ENCODE results near the gene SNTG2.

The SNTG2 gene

GRCh38 chr2:1162768-1163584 is 212.3 kb downstream of the SNTG2 start:
- no peaks in the 10 kb centered on the region for H3K27me3 Mint-ChIP-seq (ENCODE audit: low read depth)
- H3K4me1 Mint-ChIP-seq = peaks cover 7% of the 10 kb centered on the region
- peak overlapping the region; percentile 84 to 93 (median 89) for H3K27ac Mint-ChIP-seq
- peaks cover 5% of the 10 kb centered on the region for H3K36me3 Mint-ChIP-seq (ENCODE audit: low read depth)
- TF ChIP-seq CTCF (IDR thresholded peaks at IDR 0.05; ENCODE audit: unreplicated experiment in 3 of 3) = no peak
- H3K9me3 Mint-ChIP-seq = peaks cover 5% of the 10 kb centered on the region
- H3K4me3 Mint-ChIP-seq = no peak overlapping the region

DNA sequence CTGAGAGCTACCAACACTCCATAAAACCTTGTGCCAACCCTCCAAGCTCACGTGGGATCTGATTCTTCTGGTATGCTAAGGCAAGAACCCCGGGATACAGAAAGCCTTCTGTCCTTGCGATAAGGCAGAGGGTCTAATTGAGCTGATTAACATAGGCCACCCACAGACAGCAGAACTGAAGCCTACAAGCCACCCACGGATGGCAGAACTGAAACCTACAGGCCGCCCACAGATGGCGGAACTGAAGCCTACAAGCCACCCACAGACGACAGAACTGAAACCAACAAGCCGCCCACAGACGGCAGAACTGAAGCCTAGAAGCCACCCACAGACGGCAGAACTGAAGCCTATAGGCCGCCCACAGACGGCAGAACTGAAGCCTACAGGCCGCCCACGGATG is 216.3 kb downstream of the SNTG2 start:
- H3K27ac Mint-ChIP-seq = no peak overlapping the region
- H3K9me3 Mint-ChIP-seq = peaks cover 5% of the 10 kb centered on the region

GRCh38 chr2:1168846-1169245 is 218.2 kb downstream of the SNTG2 start:
- no peak overlapping the region for H3K27ac Mint-ChIP-seq
- H3K4me1 Mint-ChIP-seq = peaks cover 8% of the 10 kb centered on the region
- no peak for TF ChIP-seq CTCF (IDR thresholded peaks at IDR 0.05; ENCODE audit: unreplicated experiment in 3 of 3)
- no peak overlapping the region for H3K4me3 Mint-ChIP-seq
- no peaks in the 10 kb centered on the region for H3K9me3 Mint-ChIP-seq
- peaks cover 9% of the 10 kb centered on the region for H3K27me3 Mint-ChIP-seq (ENCODE audit: low read depth)
- no peaks in the 10 kb centered on the region for H3K36me3 Mint-ChIP-seq (ENCODE audit: low read depth)

More for the DNA sequence above, 216.3 kb downstream of the SNTG2 start:
- Mint-ChIP-seq H3K27me3 (ENCODE audit: low read depth) (peaks cover 9% of the 10 kb centered on the region), H3K4me3 (no peak overlapping the region), H3K36me3 (ENCODE audit: low read depth) (peaks cover 5% of the 10 kb centered on the region), H3K4me1 (peaks cover 15% of the 10 kb centered on the region)
- no peak for TF ChIP-seq CTCF (IDR thresholded peaks at IDR 0.05; ENCODE audit: unreplicated experiment in 3 of 3)

GRCh38 chr2:1169291-1169949 is 218.8 kb downstream of the SNTG2 start:
- H3K36me3 Mint-ChIP-seq (ENCODE audit: low read depth) = no peaks in the 10 kb centered on the region
- H3K4me3 Mint-ChIP-seq = no peak overlapping the region
- H3K4me1 Mint-ChIP-seq = peaks cover 8% of the 10 kb centered on the region
- H3K27ac Mint-ChIP-seq = no peak overlapping the region
- H3K27me3 Mint-ChIP-seq (ENCODE audit: low read depth) = peaks cover 9% of the 10 kb centered on the region
- H3K9me3 Mint-ChIP-seq = peaks cover 2% of the 10 kb centered on the region
- no peak for TF ChIP-seq CTCF (IDR thresholded peaks at IDR 0.05; ENCODE audit: unreplicated experiment in 3 of 3)

DNA sequence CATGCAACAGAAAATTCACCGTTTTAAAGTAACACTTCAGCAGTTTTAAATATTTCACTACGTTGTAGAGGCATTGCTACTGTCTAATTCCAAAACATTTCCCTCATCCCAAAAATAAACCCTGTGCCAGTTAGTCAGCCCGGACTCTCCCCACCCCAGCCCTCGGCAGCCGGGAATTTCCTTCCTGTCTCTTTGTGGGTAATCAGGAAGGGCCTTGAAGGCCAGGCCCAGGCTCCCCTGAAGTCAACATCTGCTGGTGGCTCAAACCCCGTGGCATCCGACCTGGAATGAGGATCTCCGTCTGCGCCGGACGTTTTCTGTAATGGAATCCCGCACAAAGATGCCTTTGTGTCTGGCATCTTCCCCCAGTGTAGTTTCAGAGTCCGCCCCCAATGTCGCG is 219.6 kb downstream of the SNTG2 start:
- TF ChIP-seq CTCF (IDR thresholded peaks at IDR 0.05; ENCODE audit: unreplicated experiment in 3 of 3) = no peak
- H3K27me3 Mint-ChIP-seq (ENCODE audit: low read depth) = peaks cover 9% of the 10 kb centered on the region
- no peak overlapping the region for H3K4me3 Mint-ChIP-seq
- peaks cover 2% of the 10 kb centered on the region for H3K9me3 Mint-ChIP-seq
- H3K27ac Mint-ChIP-seq = no peak overlapping the region
- no peaks in the 10 kb centered on the region for H3K36me3 Mint-ChIP-seq (ENCODE audit: low read depth)
- H3K4me1 Mint-ChIP-seq = peaks cover 8% of the 10 kb centered on the region

All from nephron (organoid).